ENCODE measurements around the gene GRIP2. TPM values are rescaled to one million over a fixed set of nuclear protein-coding genes. Genes with fewer than 3 reads are reported as not detected.
A peak's percentile ranks its signal among the peaks of the same experiment; 100 is the strongest.

The GRIP2 gene
- total and polyA plus RNA-seq, 2 of the 4 experiments (the other 2 are of a cell fraction) = 0.05 TPM; not detected in 1

DNA sequence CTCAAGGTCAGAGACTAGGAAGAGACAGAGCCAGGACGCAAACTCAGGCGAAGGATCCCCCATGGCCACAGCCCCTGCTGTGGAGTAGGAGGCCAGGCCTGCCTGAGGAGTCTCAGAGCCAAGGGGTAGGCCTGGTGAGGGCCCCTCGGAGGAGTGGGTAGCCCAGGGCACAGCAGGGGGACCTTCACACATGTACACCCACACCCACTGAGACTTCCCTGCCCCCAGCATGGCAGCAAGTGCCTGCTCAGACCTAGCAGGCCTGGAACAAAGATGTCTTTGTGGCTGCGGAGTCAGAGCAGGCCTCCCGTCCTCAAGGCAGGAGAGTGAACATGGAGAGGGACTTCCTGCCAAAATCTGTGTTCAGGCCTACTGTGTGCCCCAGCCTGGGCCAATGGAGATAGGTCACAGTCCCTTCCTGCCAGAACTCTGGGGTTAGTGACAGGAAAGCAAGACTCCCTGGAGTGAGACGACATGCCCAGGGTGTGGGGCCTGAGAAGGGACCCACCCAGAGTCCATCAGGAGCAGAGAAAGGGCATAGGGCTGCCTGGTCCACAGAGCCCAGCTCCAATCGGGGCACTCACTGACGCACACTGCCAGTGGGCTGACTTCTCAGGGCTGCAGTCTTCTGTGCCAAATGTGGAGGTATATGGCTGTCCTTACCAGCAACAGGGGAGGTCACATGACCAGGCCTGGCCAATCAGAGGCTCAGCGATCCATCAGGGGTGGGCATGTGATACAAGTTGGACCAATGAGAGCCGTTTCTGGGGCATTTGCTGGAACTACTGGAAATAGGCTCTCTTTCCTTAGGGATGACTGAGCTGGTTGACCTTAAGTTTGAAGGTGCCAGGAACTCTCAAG lies 2.3 kb downstream of the GRIP2 start:
- intact Hi-C loops (cut with micrococcal nuclease) = no loop called here
- dilution Hi-C loops (cut with HindIII; ENCODE audit: low sequenced_read_pairs, unreplicated experiment) = no loop called here

More for the DNA sequence above, 2.3 kb downstream of the GRIP2 start:
- Histone ChIP-seq H2BK5ac (ENCODE audit: low read depth, low read length, poor library complexity, severe bottlenecking) (no peak overlapping the region), H4K5ac (ENCODE audit: low read depth, low read length) (no peak overlapping the region), H4K91ac (ENCODE audit: insufficient read depth, low read depth, low read length) (no peak overlapping the region), H4K20me1 (ENCODE audit: insufficient read depth, low read length) (no peaks in the 10 kb centered on the region), H3K4me1 (ENCODE audit: control insufficient read depth, insufficient read depth, low read length) (no peaks in the 10 kb centered on the region), H3K18ac (ENCODE audit: low read depth, low read length) (no peak overlapping the region), H3K79me1 (ENCODE audit: low read depth in 1 of 2, low read length in 2 of 2) (no peaks in the 10 kb centered on the region), H3K27me3 (ENCODE audit: control insufficient read depth, insufficient read depth, low read length) (peaks cover 44% of the 10 kb centered on the region), H3K14ac (replicated peaks; ENCODE audit: low read depth, low read length) (no peak overlapping the region), H2AFZ (replicated peaks; ENCODE audit: low read length, poor library complexity) (peak overlapping the region; percentile 49), H3K4ac (ENCODE audit: low read depth, low read length) (no peak overlapping the region), H3K23ac (ENCODE audit: low read depth, low read length) (no peak overlapping the region), H2AK5ac (ENCODE audit: low read depth, low read length) (no peak overlapping the region), H3K4me2 (ENCODE audit: low read depth, low read length) (no peak overlapping the region), H3K4me3 (ENCODE audit: insufficient read depth, low read depth, low read length) (no peak overlapping the region), H2BK15ac (ENCODE audit: low read depth, low read length) (no peak overlapping the region), H2BK120ac (ENCODE audit: low read depth, low read length) (no peak overlapping the region), H3K27ac (ENCODE audit: insufficient read depth, low read length) (no peak overlapping the region), H3K9me1 (ENCODE audit: insufficient read depth, low read length) (no peaks in the 10 kb centered on the region), H3K9me3 (ENCODE audit: control insufficient read depth, insufficient read depth, low read length) (no peaks in the 10 kb centered on the region), H3K36me3 (ENCODE audit: control insufficient read depth, insufficient read depth, low read length) (no peaks in the 10 kb centered on the region), H4K8ac (ENCODE audit: low read depth in 2 of 2, low read length in 2 of 2) (no peak overlapping the region), H3K56ac (ENCODE audit: extremely low read depth, insufficient read depth, low read length) (no peak overlapping the region), H2AK9ac (replicated peaks; ENCODE audit: low read depth, low read length, poor library complexity) (peak overlapping the region; percentile 46), H3K9ac (ENCODE audit: low read depth, low read length) (no peak overlapping the region), H2BK20ac (ENCODE audit: low read depth, low read length) (no peak overlapping the region)
- in situ Hi-C loops (cut with MboI; ENCODE audit: low sequenced_read_pairs) = no loop called here
- DNase-seq (no peak), ATAC-seq (ENCODE audit: low read depth) (no peak)
- WGBS, 2 experiments (ENCODE audit: extremely low coverage in 2 of 2, insufficient read length in 1 of 2) = 81% methylated on average over 4 of the region's 10 CpGs; no CpG with 5 or more reads in 1 of the 2 experiments
- no TSS peak for BruUV-seq (replicated peaks)
- CTCF ChIA-PET = no interaction called here
- POLR2A ChIA-PET (ENCODE audit: unreplicated experiment) = no interaction called here
- TF ChIP-seq, protein P1, sequence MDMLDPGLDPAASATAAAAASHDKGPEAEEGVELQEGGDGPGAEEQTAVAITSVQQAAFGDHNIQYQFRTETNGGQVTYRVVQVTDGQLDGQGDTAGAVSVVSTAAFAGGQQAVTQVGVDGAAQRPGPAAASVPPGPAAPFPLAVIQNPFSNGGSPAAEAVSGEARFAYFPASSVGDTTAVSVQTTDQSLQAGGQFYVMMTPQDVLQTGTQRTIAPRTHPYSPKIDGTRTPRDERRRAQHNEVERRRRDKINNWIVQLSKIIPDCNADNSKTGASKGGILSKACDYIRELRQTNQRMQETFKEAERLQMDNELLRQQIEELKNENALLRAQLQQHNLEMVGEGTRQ (IDR thresholded peaks at IDR 0.05; ENCODE audit: low read depth, low read length) = peak; percentile 86
- no peak for TF ChIP-seq FOS (IDR thresholded peaks at IDR 0.05; ENCODE audit: low read depth, low read length)

All from IMR-90 (cell line).